A673 (cell line): ENCODE measurements around the gene CCDC170.

Experiments
- CTCF ChIP-seq: fragments of 300-800, 200-600 bp; sonication (generic); conservative IDR thresholded peaks from 2 replicates; pipeline ENCODE4 v1.5.1; 2017; ENCODE audit warnings: low read depth, mild to moderate bottlenecking, antibody characterized with exemption, low read length, moderate library complexity, mixed read lengths
- EZH2 ChIP-seq: fragments of 200-600 bp; sonication (generic); IDR thresholded peaks from 2 replicates; pipeline ENCODE4 v1.6.1; 2017; ENCODE audit warnings: borderline replicate concordance, low read depth, mild to moderate bottlenecking, mixed read lengths, antibody characterized with exemption, low read length; ENCODE audit not compliant: poor library complexity, severe bottlenecking

- no peak for TF ChIP-seq CTCF
- TF ChIP-seq EZH2 = no peak
These were observed 157.8 kb downstream of the CCDC170 start for GRCh38 chr6:151651639-151652038.
